PC-9 (cell line): ENCODE data around the gene SPEM3. TPM values are rescaled to one million over a fixed set of nuclear protein-coding genes. Genes with fewer than 3 reads are reported as not detected.

ENCODE experiments used
- BruUV-seq: library from RNA; stranded (reverse); fragments of 400-500 nt; replicated peaks from 2 replicates; lab custom pipeline; 2021; lab: Mats Ljungman, UMichigan
- CTCF ChIA-PET: fragments of 300-600 bp; sonication (Branson Sonifier 250); formaldehyde crosslinking; loops from one replicate; lab custom pipeline; 2022; ENCODE audit warnings: antibody characterized with exemption; lab: Charles Lee
- POLR2A ChIA-PET: fragments of 300-600 bp; sonication (Branson Sonifier 250); formaldehyde crosslinking; loops from one replicate; lab custom pipeline; 2022; ENCODE audit warnings: antibody characterized with exemption; ENCODE audit not compliant: unreplicated experiment; lab: Charles Lee
- DNase-seq, 2 experiments: peaks; one replicate each; pipeline versions ENCODE4 v3.0.0 to v3.0.0-alpha.2; 2015 to 2022; ENCODE audit warnings: mixed read lengths in 1 of 2
- H2AFZ ChIP-seq: fragments of 200-600 bp; sonication (generic); 2 replicates; pipeline ENCODE4 v1.8.1; 2017; ENCODE audit warnings: antibody characterized with exemption
- H3F3A ChIP-seq: fragments of 200-600 bp; sonication (generic); 2 replicates; pipeline ENCODE4 v1.8.1; 2017; ENCODE audit warnings: antibody characterized with exemption, mild to moderate bottlenecking, low read depth; ENCODE audit not compliant: insufficient read depth
- H3K27ac ChIP-seq: fragments of 200-600 bp; sonication (generic); 2 replicates; pipeline ENCODE4 v1.6.1; 2016; ENCODE audit warnings: mixed run types
- H3K27me3 ChIP-seq: fragments of 200-600 bp; sonication (generic); 2 replicates; pipeline ENCODE4 v1.6.1; 2016; ENCODE audit warnings: low read depth, mixed run types; ENCODE audit not compliant: insufficient read depth
- H3K36me3 ChIP-seq: fragments of 200-600 bp; sonication (generic); 2 replicates; pipeline ENCODE4 v1.6.1; 2016; ENCODE audit warnings: low read depth, mixed run types
- H3K4me1 ChIP-seq: fragments of 200-600 bp; sonication (generic); replicated peaks from 2 replicates; pipeline ENCODE4 v1.6.1; 2016; ENCODE audit warnings: mixed run types; ENCODE audit not compliant: insufficient read depth
- H3K4me2 ChIP-seq: fragments of 200-600 bp; sonication (generic); 2 replicates; pipeline ENCODE4 v1.6.1; 2017; ENCODE audit warnings: mixed run types
- H3K4me3 ChIP-seq: fragments of 200-600 bp; sonication (generic); 2 replicates; pipeline ENCODE4 v1.6.1; 2016; ENCODE audit warnings: mixed run types
- H3K79me2 ChIP-seq: fragments of 200-600 bp; sonication (generic); 2 replicates; pipeline ENCODE4 v1.6.1; 2017; ENCODE audit warnings: low read depth, mixed run types
- H3K9me2 ChIP-seq: fragments of 200-600 bp; sonication (generic); 2 replicates; pipeline ENCODE4 v1.8.1; 2017; ENCODE audit warnings: mild to moderate bottlenecking; ENCODE audit not compliant: insufficient read depth
- H3K9me3 ChIP-seq: fragments of 200-600 bp; sonication (generic); 2 replicates; pipeline ENCODE4 v1.8.1; 2016; ENCODE audit warnings: low read depth; ENCODE audit not compliant: insufficient read depth
- H4K20me1 ChIP-seq: fragments of 200-600 bp; sonication (generic); 2 replicates; pipeline ENCODE4 v1.8.1; 2017; ENCODE audit not compliant: insufficient read depth
- CTCF ChIP-seq: fragments of 200-600 bp; sonication (generic); conservative IDR thresholded peaks from 2 replicates; pipeline ENCODE4 v1.6.1; 2017; ENCODE audit warnings: mixed run types, antibody characterized with exemption, mild to moderate bottlenecking, moderate library complexity
- EZH2 ChIP-seq: fragments of 200-600 bp; sonication (generic); IDR thresholded peaks from 2 replicates; pipeline ENCODE4 v1.8.0; 2017; ENCODE audit warnings: antibody characterized with exemption, low read depth
- intact Hi-C: fragments of 100-400 bp; cut with micrococcal nuclease; formaldehyde crosslinking; loops from one replicate; pipeline ENCODE4 v1.10.0; 2022; ENCODE audit not compliant: unreplicated experiment
- total RNA-seq: library from RNA; stranded (reverse); gene quantifications from 2 replicates; pipeline ENCODE4 v1.2.3, GENCODE V29; 2021

SPEM3 gene
- total RNA-seq, 1 experiment from 2014 or later, result not detected

- 0 out of 2 replicates have a peak, but pooled peaks cover 7% of the 10 kb centered on the region for H3K4me1 ChIP-seq
- H3K27me3 ChIP-seq, result no peaks in the 10 kb centered on the region
- no peaks in the 10 kb centered on the region for H3K9me3 ChIP-seq
- TF ChIP-seq CTCF (no peak), EZH2 (no peak)
- BruUV-seq, result no TSS peak
- H3K9me2 ChIP-seq, result no peaks in the 10 kb centered on the region
- peak in 1 of 2 experiments; percentile 84 for DNase-seq
- no peaks in the 10 kb centered on the region for H4K20me1 ChIP-seq
- ChIA-PET CTCF (no interaction called here), POLR2A (interaction anchor here (0.6 kb wide), 2 partner anchors 145 to 250 kb away, joined by 6 to 7 read pairs; no protein-coding TSS in a partner anchor)
- peak overlapping the region; percentile 11; the same call in 1 of the 2 replicates for H3K4me3 ChIP-seq
- H3K4me2 ChIP-seq, result peak overlapping the region; percentile 90
- intact Hi-C loops, result loop anchor here (1.0 to 5.0 kb wide), 3 partner anchors 43 to 123 kb away; partner anchors contain the start of genes PLSCR3 and SENP3
- peaks cover 13% of the 10 kb centered on the region; the same call in 1 of the 2 replicates for H3F3A ChIP-seq
- no peak overlapping the region for H3K27ac ChIP-seq
- H2AFZ ChIP-seq, result no peak overlapping the region
- H3K79me2 ChIP-seq, result peaks cover 8% of the 10 kb centered on the region; the same call in 1 of the 2 replicates
- H3K36me3 ChIP-seq, result no peaks in the 10 kb centered on the region
Measured at GRCh38 chr17:7437950-7438614, 9.4 kb downstream of the SPEM3 start.

DNA sequence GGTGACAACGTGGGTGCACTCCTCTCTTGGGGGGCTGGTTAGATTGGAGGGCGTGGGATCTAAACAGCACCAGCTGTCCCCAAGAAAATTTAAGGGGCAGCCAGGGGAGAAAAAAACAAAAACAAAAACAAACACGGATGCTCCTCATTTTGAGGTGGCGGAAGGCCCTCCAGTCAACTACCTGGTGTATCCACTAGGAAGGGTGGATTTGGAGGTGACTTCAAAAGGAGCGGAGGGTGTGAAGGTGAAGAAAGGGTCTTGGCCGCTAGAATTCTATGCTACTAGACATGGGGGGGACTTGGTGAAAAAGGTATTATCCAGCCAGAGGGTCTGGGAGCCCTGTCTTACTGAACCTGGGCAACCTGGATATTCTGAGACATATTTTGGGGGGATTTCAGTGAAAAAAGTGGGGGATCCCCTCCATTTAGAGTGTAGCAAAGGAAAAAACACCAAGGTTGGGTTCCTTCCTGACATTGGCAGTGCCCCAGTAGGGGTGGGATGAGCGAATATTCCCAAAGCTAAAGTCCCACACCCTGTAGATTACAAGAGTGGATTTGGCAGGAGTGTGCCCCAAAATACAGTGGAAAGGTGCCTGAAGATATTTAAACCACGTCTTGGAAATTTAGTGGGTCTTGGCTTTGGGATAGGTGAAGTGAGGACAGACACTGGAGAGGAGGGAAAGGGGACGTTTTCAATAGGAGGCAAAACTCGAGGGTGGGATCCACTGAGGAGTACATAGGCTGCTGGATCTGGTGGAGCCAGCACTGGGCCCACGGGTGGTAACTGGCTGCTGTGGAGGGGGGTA is 10.2 kb downstream of the SPEM3 start:
- peaks cover 13% of the 10 kb centered on the region; the same call in 1 of the 2 replicates for H3F3A ChIP-seq
- TF ChIP-seq EZH2 (no peak), CTCF (no peak)
- POLR2A ChIA-PET, result interaction anchor here (0.6 to 0.8 kb wide), 2 partner anchors 20 to 249 kb away, joined by 6 to 21 read pairs; no protein-coding TSS in a partner anchor
- H3K27me3 ChIP-seq, result no peaks in the 10 kb centered on the region
- intact Hi-C loops, result loop anchor here (1.0 to 5.0 kb wide), 2 partner anchors 63 to 122 kb away; partner anchors contain the start of gene SENP3
- H3K4me1 ChIP-seq, result peaks cover 9% of the 10 kb centered on the region; the same call in 1 of the 2 replicates
- H3K9me3 ChIP-seq, result no peaks in the 10 kb centered on the region
- CTCF ChIA-PET, result no interaction called here
- H3K4me3 ChIP-seq, result peak overlapping the region; percentile 71
- H2AFZ ChIP-seq, result no peak overlapping the region
- no peak overlapping the region for H3K27ac ChIP-seq
- peak overlapping the region; percentile 90 for H3K4me2 ChIP-seq
- H4K20me1 ChIP-seq, result no peaks in the 10 kb centered on the region
- no peak for DNase-seq
- H3K36me3 ChIP-seq, result no peaks in the 10 kb centered on the region
- H3K9me2 ChIP-seq, result no peaks in the 10 kb centered on the region
- BruUV-seq, result no TSS peak
- peaks cover 8% of the 10 kb centered on the region; the same call in 1 of the 2 replicates for H3K79me2 ChIP-seq

DNA sequence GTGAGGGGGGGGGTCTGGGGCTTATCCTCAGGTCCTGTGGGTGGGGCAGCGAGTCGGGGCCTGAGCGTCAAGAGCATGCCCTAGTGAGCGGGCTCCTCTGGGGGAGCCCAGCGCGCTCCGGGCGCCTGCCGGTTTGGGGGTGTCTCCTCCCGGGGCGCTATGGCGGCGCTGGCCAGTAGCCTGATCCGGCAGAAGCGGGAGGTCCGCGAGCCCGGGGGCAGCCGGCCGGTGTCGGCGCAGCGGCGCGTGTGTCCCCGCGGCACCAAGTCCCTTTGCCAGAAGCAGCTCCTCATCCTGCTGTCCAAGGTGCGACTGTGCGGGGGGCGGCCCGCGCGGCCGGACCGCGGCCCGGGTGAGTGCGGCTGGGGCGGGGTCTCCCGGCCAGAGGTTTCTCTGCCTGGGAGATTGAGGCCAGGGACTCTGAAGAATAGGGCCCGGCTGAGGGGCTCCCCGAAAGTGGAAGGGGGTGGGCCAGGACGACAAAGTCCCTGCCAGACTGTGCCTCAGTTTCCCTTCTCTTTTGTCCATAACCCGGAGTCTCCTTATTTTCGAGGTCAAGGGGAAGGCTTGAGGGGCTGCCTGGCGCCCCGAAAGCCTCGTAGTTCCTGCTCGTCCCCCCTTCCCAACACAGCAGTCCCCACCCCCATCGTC is 10.9 kb downstream of the SPEM3 start, which contains the start of gene FGF11:
TSS of gene FGF11 (plus strand) at position 51 of the 651 bp plus-strand sequence. CDS start at position 160, 109 bp downstream.
- ChIA-PET CTCF (no interaction called here), POLR2A (interaction anchor here (0.8 kb wide), 1 partner anchor 20 kb away, joined by 21 read pairs; no protein-coding TSS in a partner anchor)
- BruUV-seq, result no TSS peak

More for the DNA sequence above, 10.9 kb downstream of the SPEM3 start, which contains the start of gene FGF11:
- peak within 1 kb of the TSS; percentile 71 for H3K4me3 ChIP-seq
- no peak within 1 kb of the TSS for H3K27ac ChIP-seq
- H3K4me2 ChIP-seq, result peak within 1 kb of the TSS; percentile 90
- H3K27me3 ChIP-seq, result no peaks in the 10 kb centered on the region
- no peaks in the 10 kb centered on the region for H4K20me1 ChIP-seq
- intact Hi-C loops, result loop anchor here (5.0 kb wide), 1 partner anchor 63 kb away; no protein-coding TSS in a partner anchor
- H3K9me3 ChIP-seq, result no peaks in the 10 kb centered on the region
- H3K4me1 ChIP-seq, result peaks cover 17% of the 10 kb centered on the region
- no peaks in the 10 kb centered on the region for H3K36me3 ChIP-seq
- H3F3A ChIP-seq, result peaks cover 13% of the 10 kb centered on the region; the same call in 1 of the 2 replicates
- H2AFZ ChIP-seq, result peak within 1 kb of the TSS; percentile 78
- DNase-seq, result peak in 1 of 2 experiments; percentile 31
- TF ChIP-seq CTCF (no peak), EZH2 (no peak)
- no peaks in the 10 kb centered on the region for H3K9me2 ChIP-seq
- H3K79me2 ChIP-seq, result peaks cover 8% of the 10 kb centered on the region; the same call in 1 of the 2 replicates
